Stimulated activated CD4-positive, alpha-beta T cell treated with anti-CD3 and anti-CD28 coated beads, TNF-alpha, amount 100 ng/mL, for 48 hours (primary cell): ENCODE results near the gene HTR7.
"Not testable (repeated sequence)": the region's sequence is repeated elsewhere in the genome, so short reads cannot be mapped to it uniquely, and the experiment has no call there.

Experiments used
- DNase-seq, 3 donors: peaks; one replicate each; pipeline ENCODE4 v3.0.0-alpha.2; 2020; ENCODE audit warnings: low read depth in 3 of 3

The HTR7 gene

GRCh38 chr10:90857635-90858460 lies at the start of gene HTR7:
HTR7 (minus strand) TSS chr10:90858039; CDS start chr10:90857671, 368 bp downstream.
- DNase-seq, result peak in 1 of 3 donors; percentile 32

- DNase-seq, result no peak
Observed at GRCh38 chr10:90906596-90906995, 48.8 kb upstream of the HTR7 start.

GRCh38 chr10:90905925-90906324 lies 48.1 kb upstream of the HTR7 start:
- DNase-seq, result no peak

- not testable (repeated sequence) for DNase-seq
Observed at GRCh38 chr10:90896916-90897315, 39.1 kb upstream of the HTR7 start.

GRCh38 chr10:90893190-90893589 lies 35.4 kb upstream of the HTR7 start:
- no peak for DNase-seq

- no peak for DNase-seq
Observed at GRCh38 chr10:90890347-90890746, 32.5 kb upstream of the HTR7 start.

- no peak for DNase-seq
Observed at GRCh38 chr10:90889636-90890035, 31.8 kb upstream of the HTR7 start.

- no peak for DNase-seq
Observed at GRCh38 chr10:90888387-90888786, 30.5 kb upstream of the HTR7 start.

GRCh38 chr10:90887555-90887954 lies 29.7 kb upstream of the HTR7 start:
- DNase-seq, result no peak

GRCh38 chr10:90885176-90885575 lies 27.3 kb upstream of the HTR7 start:
- no peak for DNase-seq

GRCh38 chr10:90884431-90884830 lies 26.6 kb upstream of the HTR7 start:
- DNase-seq, result no peak

- not testable (repeated sequence) for DNase-seq
Observed at GRCh38 chr10:90880059-90880719, 22.4 kb upstream of the HTR7 start.

GRCh38 chr10:90879062-90879461 lies 21.2 kb upstream of the HTR7 start:
- DNase-seq, result no peak

- DNase-seq, result no peak
Observed at GRCh38 chr10:90872648-90873020, 14.8 kb upstream of the HTR7 start.

GRCh38 chr10:90871766-90872647 lies 14.2 kb upstream of the HTR7 start, which contains the start of gene RPP30:
RPP30 (plus strand) TSS chr10:90871974; CDS start chr10:90871987, 13 bp downstream.
- DNase-seq, result peak; percentile 65 to 77 (median 74)

- no peak for DNase-seq
Observed at GRCh38 chr10:90871279-90871765, 13.5 kb upstream of the HTR7 start.

- no peak for DNase-seq
Observed at GRCh38 chr10:90866050-90866598, 8.3 kb upstream of the HTR7 start.

GRCh38 chr10:90865401-90865800 lies 7.6 kb upstream of the HTR7 start:
- no peak for DNase-seq

- DNase-seq, result no peak
Observed at GRCh38 chr10:90862908-90863514, 5.2 kb upstream of the HTR7 start.

GRCh38 chr10:90860790-90861189 lies 3.0 kb upstream of the HTR7 start:
- no peak for DNase-seq

- DNase-seq, result no peak
Observed at GRCh38 chr10:90859321-90859751, 1.5 kb upstream of the HTR7 start.
